Psoas muscle (tissue), 8 donors: ENCODE data around the gene WWTR1. TPM values are rescaled to one million over a fixed set of nuclear protein-coding genes. Genes with fewer than 3 reads are reported as not detected.

ENCODE experiments used
- ATAC-seq, 4 donors: fragments of 200-7000 bp; cut with Tn5 transposase; one replicate each; pipeline ENCODE4 v1.9.1; 2020; ENCODE audit warnings: moderate library complexity in 3 of 4, mild to moderate bottlenecking in 2 of 4
- DNase-seq, 2 donors: peaks; one replicate each; pipeline ENCODE4 v3.0.0-alpha.2; 2020
- H3K27ac ChIP-seq: fragments of 200-600 bp; one replicate; pipeline ENCODE4 v1.8.0; 2022
- H3K27me3 ChIP-seq, 3 donors: fragments of 200-600 bp in 1 of 3; one replicate each; pipeline versions ENCODE4 v1.6.1 to v1.8.0; 2013 to 2022; ENCODE audit warnings: low read length in 2 of 3, mild to moderate bottlenecking in 2 of 3, moderate library complexity in 1 of 3; ENCODE audit not compliant: insufficient read depth in 3 of 3
- H3K36me3 ChIP-seq, 2 donors: fragments of 200-600 bp in 1 of 2; one replicate each; pipeline versions ENCODE4 v1.6.1 to v1.8.0; 2013 to 2022; ENCODE audit warnings: low read depth in 1 of 2, mild to moderate bottlenecking in 1 of 2, moderate library complexity in 1 of 2; ENCODE audit not compliant: insufficient read depth in 1 of 2
- H3K4me1 ChIP-seq: fragments of 200-600 bp; one replicate; pipeline ENCODE4 v1.8.0; 2022
- H3K4me3 ChIP-seq: fragments of 200-600 bp; one replicate; pipeline ENCODE4 v1.8.0; 2022; ENCODE audit warnings: mild to moderate bottlenecking
- H3K9me3 ChIP-seq: fragments of 200-600 bp; one replicate; pipeline ENCODE4 v1.8.0; 2022
- WGBS, 3 donors: extraction: QIAGEN DNeasy Blood & Tissue Kit; methylation state at CpG; one replicate each; pipeline versions ENCODE4 v1.1.6 to v1.1.7; 2013; 5-methylcytosine and 5-hydroxymethylcytosine counted together
- intact Hi-C, 2 donors: fragments of 100-400 bp; cut with DNase I; formaldehyde crosslinking; loops; one replicate each; pipeline versions ENCODE4 v1.11.0 to v1.14.2; 2022
- polyA plus RNA-seq, 3 donors: library from polyadenylated mRNA; stranded (reverse); fragments of 200-250 nt; gene quantifications; one replicate each; pipeline ENCODE4 v1.2.3, GENCODE V29; 2013
- total RNA-seq, 4 donors: library from RNA; stranded (reverse); fragmentation: NEBNext Ultra II Directional in 2 of 4; extraction: Animal tissue kit (Norgen Biotek cat#: 25700) in 2 of 4; gene quantifications; one replicate each; pipeline versions ENCODE4 v1.2.1 to v1.2.4, GENCODE V29; 2021 to 2023
- TF ChIP-seq, protein P1 (sequence below): fragments of 200-600 bp; IDR thresholded peaks from one replicate; pipeline ENCODE4 v1.8.0; 2022; ENCODE audit warnings: antibody characterized with exemption
- donor health status: healthy with polysubstance abuse.
- donor health status: DM: no; HTN: no; CAD: no; lungs with moderate emphysema.
- donor health status: Bipolar disorder and iron deficiency.
- donor health status: healthy.
- donor health status: DM: yes; HTN: yes; CAD: no.
- donor health status: DM: no; HTN: no; CAD: no.
- donor health status: DM: no; HTN: no; CAD: no.
- donor health status: DM: yes; HTN: yes; CAD: no.

Gene WWTR1
- total and polyA plus RNA-seq, 7 donors: 6.7 to 53.5 (median 24.7) TPM

DNA sequence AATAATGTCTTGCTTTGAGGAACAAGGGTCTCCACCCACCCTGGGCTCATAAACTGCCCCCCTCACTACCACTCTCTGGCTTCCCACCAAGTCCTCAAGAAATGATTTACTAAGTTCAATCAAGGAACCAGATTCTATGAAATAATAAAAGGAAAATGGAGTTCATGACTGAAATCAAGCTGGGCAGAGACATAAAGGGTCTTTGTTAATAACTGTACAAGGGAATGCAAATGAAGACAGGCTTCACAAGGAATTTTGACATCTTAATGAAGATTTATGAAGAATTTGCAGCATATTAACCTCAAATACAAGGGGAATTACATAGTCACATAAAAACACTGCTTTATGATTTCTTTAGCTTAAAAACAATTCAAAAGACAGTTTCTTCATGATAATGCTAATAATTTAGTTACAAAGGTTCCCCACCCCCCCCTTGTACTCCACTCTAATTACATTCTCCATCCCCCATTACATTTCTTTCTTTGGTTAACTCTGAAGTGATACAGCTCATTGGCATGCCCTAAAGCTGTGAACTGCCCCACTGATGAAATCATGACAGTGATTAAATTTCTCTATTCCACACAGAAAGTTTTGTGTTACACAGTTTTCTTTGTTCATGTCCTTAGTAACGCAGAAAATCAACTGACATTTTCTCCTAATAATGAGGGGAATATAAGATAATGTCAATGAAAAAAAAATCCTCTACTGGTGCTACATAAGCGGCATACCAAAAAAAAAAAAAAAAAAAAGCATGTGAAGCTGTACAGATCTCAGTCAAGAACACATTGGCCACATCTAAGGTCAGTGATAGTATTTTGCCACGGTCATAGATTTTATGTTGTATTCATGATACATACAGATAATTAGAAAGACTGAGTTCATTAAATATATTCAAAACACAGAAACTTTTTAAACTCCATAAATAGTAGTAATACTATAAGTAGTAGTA, 54.4 kb downstream of the WWTR1 start:
- Histone ChIP-seq H3K9me3 (no peaks in the 10 kb centered on the region), H3K4me3 (no peak overlapping the region), H3K36me3 (no peaks in the 10 kb centered on the region), H3K4me1 (peaks cover 29% of the 10 kb centered on the region), H3K27ac (no peak overlapping the region), H3K27me3 (no peaks in the 10 kb centered on the region)
- DNase-seq (no peak), ATAC-seq (peak in 3 of 4 donors; percentile 58 to 71 (median 70))
- TF ChIP-seq, protein P1, sequence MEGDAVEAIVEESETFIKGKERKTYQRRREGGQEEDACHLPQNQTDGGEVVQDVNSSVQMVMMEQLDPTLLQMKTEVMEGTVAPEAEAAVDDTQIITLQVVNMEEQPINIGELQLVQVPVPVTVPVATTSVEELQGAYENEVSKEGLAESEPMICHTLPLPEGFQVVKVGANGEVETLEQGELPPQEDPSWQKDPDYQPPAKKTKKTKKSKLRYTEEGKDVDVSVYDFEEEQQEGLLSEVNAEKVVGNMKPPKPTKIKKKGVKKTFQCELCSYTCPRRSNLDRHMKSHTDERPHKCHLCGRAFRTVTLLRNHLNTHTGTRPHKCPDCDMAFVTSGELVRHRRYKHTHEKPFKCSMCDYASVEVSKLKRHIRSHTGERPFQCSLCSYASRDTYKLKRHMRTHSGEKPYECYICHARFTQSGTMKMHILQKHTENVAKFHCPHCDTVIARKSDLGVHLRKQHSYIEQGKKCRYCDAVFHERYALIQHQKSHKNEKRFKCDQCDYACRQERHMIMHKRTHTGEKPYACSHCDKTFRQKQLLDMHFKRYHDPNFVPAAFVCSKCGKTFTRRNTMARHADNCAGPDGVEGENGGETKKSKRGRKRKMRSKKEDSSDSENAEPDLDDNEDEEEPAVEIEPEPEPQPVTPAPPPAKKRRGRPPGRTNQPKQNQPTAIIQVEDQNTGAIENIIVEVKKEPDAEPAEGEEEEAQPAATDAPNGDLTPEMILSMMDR: no peak
- intact Hi-C loops: no loop called here
- 65 to 79% (median 70%) methylated on average over 3 of the region's 3 CpGs for WGBS, 3 donors

DNA sequence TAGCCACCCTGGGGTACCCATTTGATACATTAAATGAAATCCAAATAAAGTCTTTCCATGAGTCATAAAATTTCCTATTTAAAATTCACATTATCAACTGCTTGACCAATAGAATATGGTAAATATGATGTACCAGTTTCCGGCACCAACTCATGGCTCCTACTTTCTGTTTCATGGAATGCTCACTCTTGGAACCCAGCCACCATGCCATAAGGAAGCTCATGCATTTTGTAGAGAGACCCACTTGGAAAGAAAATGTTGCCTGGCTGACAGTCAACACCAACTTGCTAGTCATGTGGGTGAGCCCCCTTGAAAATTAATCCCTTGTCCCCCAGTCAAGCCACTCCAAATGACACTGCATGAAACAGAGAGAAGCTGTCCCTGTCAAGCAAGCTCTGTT, 57.2 kb downstream of the WWTR1 start:
- Histone ChIP-seq H3K4me3 (no peak overlapping the region), H3K36me3 (no peaks in the 10 kb centered on the region), H3K9me3 (no peaks in the 10 kb centered on the region), H3K4me1 (peaks cover 31% of the 10 kb centered on the region), H3K27ac (no peak overlapping the region), H3K27me3 (no peaks in the 10 kb centered on the region)
- no peak for ATAC-seq
- DNase-seq: no peak
- TF ChIP-seq, protein P1: no peak
- WGBS, 3 donors: 95 to 97% (median 97%) methylated on average over 1 of the region's 1 CpG
- intact Hi-C loops: no loop called here

DNA sequence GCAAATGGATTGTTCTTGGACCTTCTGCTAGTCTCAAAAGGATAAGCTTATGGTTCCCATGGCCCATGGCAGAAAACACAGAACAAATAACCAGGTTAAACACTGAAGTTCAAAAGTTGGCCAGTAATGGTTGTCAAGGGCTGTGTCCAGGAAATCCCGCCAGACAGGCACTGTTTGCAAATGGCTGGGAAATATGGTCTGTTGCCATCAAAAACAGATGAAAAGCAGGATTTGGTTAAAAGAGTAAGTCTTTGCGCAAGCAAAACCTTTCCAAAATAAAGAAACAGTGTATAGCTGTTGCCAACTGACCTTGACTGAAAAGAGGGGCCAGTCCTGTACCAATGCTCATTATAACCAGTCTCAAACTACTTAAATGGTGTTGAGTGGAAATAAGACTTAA, 58.6 kb downstream of the WWTR1 start:
- intact Hi-C loops: no loop called here
- peaks cover 20% of the 10 kb centered on the region for H3K4me1 ChIP-seq
- no peaks in the 10 kb centered on the region for H3K9me3 ChIP-seq
- H3K4me3 ChIP-seq: no peak overlapping the region
- H3K27ac ChIP-seq: no peak overlapping the region
- peak in 1 of 2 donors; percentile 34 for DNase-seq
- H3K27me3 ChIP-seq: no peaks in the 10 kb centered on the region
- 75 to 90% (median 76%) methylated on average over 2 of the region's 2 CpGs for WGBS, 3 donors
- no peaks in the 10 kb centered on the region for H3K36me3 ChIP-seq
- peak in 1 of 4 donors; percentile 37 for ATAC-seq
- TF ChIP-seq, protein P1: no peak

DNA sequence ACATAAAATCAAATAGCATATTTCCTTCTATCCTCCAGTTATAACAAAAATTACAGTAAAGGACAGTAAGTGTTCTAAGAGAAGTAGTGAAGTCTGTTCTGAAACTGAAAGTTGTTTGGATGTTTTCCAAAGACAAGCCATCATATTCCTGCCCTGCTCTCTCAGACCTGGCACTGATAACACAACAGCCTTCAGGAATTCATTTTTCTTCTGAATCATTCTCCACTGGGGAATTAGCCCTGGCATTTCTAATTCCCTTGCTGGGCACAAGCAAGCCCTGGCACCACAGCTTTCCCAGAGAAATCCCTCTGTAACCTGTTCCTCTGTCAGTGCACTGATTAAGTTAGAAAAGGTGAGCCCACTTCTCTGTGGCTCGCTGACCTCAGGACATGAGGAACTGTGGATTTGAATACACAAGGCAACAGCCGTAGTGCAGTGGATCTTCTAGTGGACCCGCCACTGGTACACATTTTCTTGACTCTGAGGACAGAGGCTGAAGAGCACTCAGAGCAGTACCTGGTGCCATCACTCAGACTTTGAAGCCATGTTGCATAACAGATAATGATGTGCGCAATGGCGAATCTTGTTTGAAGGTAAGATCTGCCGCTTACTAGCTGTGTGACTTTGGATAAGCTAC, 61.6 kb downstream of the WWTR1 start:
- no peaks in the 10 kb centered on the region for H3K36me3 ChIP-seq
- no peak for ATAC-seq
- H3K27me3 ChIP-seq: no peaks in the 10 kb centered on the region
- 78 to 86% (median 79%) methylated on average over 6 of the region's 6 CpGs for WGBS, 3 donors
- DNase-seq: no peak
- H3K9me3 ChIP-seq: no peaks in the 10 kb centered on the region
- intact Hi-C loops: no loop called here
- H3K27ac ChIP-seq: no peak overlapping the region
- peaks cover 28% of the 10 kb centered on the region for H3K4me1 ChIP-seq
- TF ChIP-seq, protein P1: no peak
- H3K4me3 ChIP-seq: no peak overlapping the region
